Stimulated activated effector memory CD8-positive, alpha-beta T cell treated with anti-CD3 and anti-CD28 coated beads, Interleukin-12 subunit alpha, Interleukin-12 subunit beta, amount 100 ng/mL, for 72 hours (primary cell): ENCODE results near the gene CALCOCO1.
"Not testable (repeated sequence)": the region's sequence is repeated elsewhere in the genome, so short reads cannot be mapped to it uniquely, and the experiment has no call there.

ENCODE experiments used
- ATAC-seq: fragments of 150-1000 bp; cut with Tn5 transposase; 2 replicates; pipeline ENCODE4 v1.10.0; 2021
- DNase-seq, 2 donors: peaks; one replicate each; pipeline ENCODE4 v3.0.0; 2021 to 2022; ENCODE audit warnings: low spot score in 2 of 2
- H3K27ac Mint-ChIP-seq: one replicate; pipeline ENCODE4 v1.8.0; 2022; ENCODE audit warnings: mild to moderate bottlenecking, mixed read lengths
- H3K36me3 Mint-ChIP-seq: one replicate; pipeline ENCODE4 v1.8.0; 2022; ENCODE audit warnings: mild to moderate bottlenecking, mixed read lengths
- H3K4me1 Mint-ChIP-seq: one replicate; pipeline ENCODE4 v1.8.0; 2022; ENCODE audit warnings: mixed read lengths
- H3K4me3 Mint-ChIP-seq: one replicate; pipeline ENCODE4 v1.8.0; 2022; ENCODE audit warnings: mild to moderate bottlenecking, mixed read lengths
- H3K9me3 Mint-ChIP-seq: one replicate; pipeline ENCODE4 v1.8.0; 2022; ENCODE audit warnings: mixed read lengths

The CALCOCO1 gene, protein sequence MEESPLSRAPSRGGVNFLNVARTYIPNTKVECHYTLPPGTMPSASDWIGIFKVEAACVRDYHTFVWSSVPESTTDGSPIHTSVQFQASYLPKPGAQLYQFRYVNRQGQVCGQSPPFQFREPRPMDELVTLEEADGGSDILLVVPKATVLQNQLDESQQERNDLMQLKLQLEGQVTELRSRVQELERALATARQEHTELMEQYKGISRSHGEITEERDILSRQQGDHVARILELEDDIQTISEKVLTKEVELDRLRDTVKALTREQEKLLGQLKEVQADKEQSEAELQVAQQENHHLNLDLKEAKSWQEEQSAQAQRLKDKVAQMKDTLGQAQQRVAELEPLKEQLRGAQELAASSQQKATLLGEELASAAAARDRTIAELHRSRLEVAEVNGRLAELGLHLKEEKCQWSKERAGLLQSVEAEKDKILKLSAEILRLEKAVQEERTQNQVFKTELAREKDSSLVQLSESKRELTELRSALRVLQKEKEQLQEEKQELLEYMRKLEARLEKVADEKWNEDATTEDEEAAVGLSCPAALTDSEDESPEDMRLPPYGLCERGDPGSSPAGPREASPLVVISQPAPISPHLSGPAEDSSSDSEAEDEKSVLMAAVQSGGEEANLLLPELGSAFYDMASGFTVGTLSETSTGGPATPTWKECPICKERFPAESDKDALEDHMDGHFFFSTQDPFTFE

DNA sequence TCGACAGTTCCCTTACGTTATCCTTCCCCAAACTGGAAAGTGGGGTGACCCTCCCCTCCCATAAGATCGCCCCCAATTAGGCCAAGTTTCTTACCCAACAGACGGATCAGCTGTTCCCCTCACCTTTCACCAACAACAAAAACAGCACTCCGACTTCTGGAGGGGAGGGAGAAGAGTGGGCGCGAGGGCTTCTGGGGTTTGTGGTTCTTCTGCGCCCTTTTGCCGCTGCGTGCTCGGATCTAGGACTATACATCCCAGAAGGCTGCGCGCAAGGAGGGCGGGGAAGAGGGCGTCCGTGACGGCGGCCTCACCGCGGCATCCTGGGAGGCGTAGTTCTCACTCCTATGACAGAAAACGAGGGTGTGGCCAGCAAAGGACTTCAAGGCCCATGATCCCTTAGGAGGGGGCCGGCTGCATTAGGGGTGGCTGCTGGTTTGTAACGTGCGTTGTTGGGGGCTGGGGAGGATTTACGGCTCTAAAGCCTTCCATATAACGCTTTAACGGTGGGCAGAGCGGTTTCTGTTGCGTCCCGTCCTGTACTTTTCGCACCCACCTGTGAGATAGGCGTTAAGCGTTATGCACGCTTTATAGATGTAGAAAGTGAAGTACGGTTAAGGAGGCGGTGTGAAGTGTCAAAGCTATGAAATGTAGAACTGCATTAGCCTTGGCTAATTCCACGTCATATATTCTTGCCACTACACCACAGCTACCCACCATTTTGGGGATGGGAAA lies at the start of gene CALCOCO1:
TSS of gene CALCOCO1 (minus strand) at position 143 of the 732 bp plus-strand sequence. CDS start 2,210 bp downstream, outside the sequence.
- H3K27ac Mint-ChIP-seq, result peak within 1 kb of the TSS; percentile 89
- H3K36me3 Mint-ChIP-seq, result peaks cover 37% of the 10 kb centered on the region
- ATAC-seq (peak; percentile 98), DNase-seq (peak; percentile 84 to 96)
- H3K9me3 Mint-ChIP-seq, result no peaks in the 10 kb centered on the region
- H3K4me1 Mint-ChIP-seq, result peaks cover 37% of the 10 kb centered on the region
- peak within 1 kb of the TSS; percentile 90 for H3K4me3 Mint-ChIP-seq

DNA sequence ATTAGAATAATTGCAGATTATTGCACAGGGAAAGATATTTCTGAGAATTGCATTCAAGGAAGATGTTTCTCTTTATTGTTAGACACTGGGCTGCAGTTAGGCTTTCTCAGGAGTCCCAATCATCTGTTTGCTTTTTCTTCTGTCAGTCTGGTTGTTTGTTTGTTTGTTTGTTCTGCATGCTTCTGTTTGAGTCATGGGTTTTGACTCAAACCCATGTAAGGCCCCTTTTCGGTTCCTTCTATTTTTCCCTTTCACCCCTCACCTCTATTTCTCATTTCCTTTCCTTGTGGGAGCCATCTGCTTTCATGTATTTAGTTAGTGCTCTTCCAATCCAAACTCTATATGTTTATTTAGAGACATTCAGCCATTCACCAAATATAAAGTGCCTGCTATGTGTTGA lies 49.6 kb upstream of the CALCOCO1 start:
- Mint-ChIP-seq H3K4me1 (no peaks in the 10 kb centered on the region), H3K27ac (no peak overlapping the region), H3K9me3 (no peaks in the 10 kb centered on the region), H3K36me3 (no peaks in the 10 kb centered on the region), H3K4me3 (no peak overlapping the region)
- DNase-seq (no peak), ATAC-seq (no peak)

DNA sequence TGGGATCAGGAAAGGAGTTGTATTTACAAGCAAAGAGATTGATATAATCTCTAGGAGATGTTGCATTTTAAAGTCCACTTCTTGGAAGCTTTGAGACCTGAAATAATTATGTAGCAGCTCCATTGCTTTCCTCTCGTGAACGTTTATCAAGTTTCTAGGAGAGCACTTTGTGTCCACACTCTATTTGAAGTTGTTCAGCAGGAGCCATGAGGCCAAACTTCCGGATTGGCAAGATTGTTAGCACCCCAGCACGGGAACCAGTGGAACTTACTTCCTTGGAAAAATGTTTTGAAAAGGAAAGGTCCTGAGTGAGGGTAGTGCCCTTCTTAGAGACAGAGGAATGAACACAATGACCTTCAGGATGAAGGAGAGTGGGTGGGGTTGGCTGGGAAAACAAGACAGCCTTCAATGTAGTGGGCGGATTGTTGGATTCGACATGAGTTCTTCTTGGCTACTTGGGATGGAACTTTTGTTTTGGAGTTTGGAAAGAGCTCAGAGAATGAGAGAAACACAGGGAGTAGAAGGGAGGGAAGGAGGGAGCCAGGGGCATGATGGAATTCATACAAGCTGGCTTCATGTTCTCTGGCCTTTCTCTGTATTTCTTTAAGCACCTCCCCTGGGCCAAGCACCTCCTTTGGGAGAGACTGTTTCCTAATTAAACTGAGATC lies 48.4 kb upstream of the CALCOCO1 start:
- no peaks in the 10 kb centered on the region for H3K36me3 Mint-ChIP-seq
- H3K4me1 Mint-ChIP-seq, result no peaks in the 10 kb centered on the region
- no peaks in the 10 kb centered on the region for H3K9me3 Mint-ChIP-seq
- ATAC-seq (no peak), DNase-seq (no peak)
- H3K27ac Mint-ChIP-seq, result no peak overlapping the region
- no peak overlapping the region for H3K4me3 Mint-ChIP-seq

DNA sequence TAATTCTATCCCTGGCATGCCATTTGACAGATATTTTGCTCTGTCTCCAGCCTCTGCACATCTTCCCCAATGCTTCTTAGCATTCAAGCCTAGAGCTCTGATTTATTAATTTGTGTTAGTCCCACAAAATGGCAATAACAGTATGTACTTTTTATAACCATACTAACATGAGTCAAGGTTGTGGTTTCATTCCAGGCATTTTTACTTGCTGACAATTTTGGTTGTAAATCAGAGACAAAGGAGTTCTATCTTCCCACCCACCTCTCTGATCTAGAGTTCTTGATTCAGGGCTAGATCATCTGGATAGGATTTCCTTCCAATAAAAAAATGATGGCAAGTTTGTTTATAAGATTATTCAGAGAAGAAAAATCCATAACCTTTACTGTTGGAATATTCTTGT lies 43.0 kb upstream of the CALCOCO1 start:
- DNase-seq, result no peak
- ATAC-seq, result no peak
- Mint-ChIP-seq H3K4me1 (no peaks in the 10 kb centered on the region), H3K4me3 (no peak overlapping the region), H3K9me3 (no peaks in the 10 kb centered on the region), H3K36me3 (no peaks in the 10 kb centered on the region), H3K27ac (no peak overlapping the region)

DNA sequence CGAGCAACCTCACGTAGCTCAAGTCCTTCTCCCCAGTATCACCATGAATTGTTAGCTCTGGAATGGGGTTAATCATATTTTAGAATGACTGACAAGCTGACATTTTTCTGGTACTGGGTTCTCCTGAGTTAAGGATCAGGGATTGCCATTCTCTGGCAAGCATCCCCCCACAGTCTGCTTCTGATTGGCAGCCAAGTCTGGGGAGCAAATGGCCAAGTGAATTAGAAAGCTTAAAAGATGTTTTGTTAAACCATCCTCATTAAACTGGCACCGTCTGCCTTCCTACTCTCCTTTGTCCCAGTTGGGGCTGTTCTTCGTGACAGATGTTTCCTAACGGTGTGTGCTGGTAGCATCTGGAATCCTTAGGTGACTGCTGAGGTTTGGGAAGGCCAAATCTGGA lies 41.7 kb upstream of the CALCOCO1 start:
- no peak overlapping the region for H3K27ac Mint-ChIP-seq
- H3K36me3 Mint-ChIP-seq, result no peaks in the 10 kb centered on the region
- H3K4me3 Mint-ChIP-seq, result no peak overlapping the region
- no peaks in the 10 kb centered on the region for H3K4me1 Mint-ChIP-seq
- DNase-seq (no peak), ATAC-seq (no peak)
- no peaks in the 10 kb centered on the region for H3K9me3 Mint-ChIP-seq

DNA sequence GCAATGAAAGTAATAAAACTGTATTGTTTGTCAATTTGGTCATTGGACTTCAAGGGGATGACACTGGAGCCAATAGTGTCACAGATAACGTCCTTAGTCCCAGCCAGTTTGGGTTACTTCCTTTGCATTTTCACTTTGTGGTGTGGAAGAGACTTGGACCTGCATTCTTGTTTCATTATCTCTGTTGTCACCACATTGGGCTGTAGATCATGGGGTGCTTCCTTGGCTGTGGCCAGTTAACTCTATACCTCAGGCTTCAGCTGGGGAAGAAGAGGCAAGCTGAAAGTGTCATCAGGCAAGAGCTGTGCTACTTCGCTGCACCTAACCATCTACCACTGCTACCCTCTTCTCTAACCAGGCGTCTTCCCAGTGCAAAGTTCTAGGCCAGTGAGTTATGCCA lies 39.6 kb upstream of the CALCOCO1 start:
- no peak for DNase-seq
- Mint-ChIP-seq H3K4me3 (no peak overlapping the region), H3K36me3 (no peaks in the 10 kb centered on the region), H3K4me1 (no peaks in the 10 kb centered on the region), H3K9me3 (no peaks in the 10 kb centered on the region), H3K27ac (no peak overlapping the region)
- no peak for ATAC-seq

DNA sequence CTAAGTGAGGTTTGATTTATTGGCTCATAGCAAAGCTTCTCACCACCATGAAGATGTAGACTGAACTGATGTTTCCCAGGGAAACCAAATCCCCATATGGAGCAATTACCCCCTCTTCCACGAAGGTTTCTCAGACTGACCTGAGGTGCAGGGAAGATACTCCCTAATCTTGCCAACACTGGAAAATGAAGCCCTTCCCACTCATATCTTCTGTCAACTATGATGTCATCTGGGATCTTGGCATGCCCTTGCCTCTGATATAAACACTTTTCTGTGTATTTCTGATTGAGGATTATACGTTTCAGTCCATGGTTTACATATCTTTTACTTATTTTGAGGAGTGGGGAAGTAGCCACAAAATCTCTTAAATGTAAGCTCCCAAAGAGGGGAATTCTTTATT lies 38.6 kb upstream of the CALCOCO1 start:
- no peak overlapping the region for H3K4me3 Mint-ChIP-seq
- no peaks in the 10 kb centered on the region for H3K36me3 Mint-ChIP-seq
- H3K4me1 Mint-ChIP-seq, result no peaks in the 10 kb centered on the region
- no peaks in the 10 kb centered on the region for H3K9me3 Mint-ChIP-seq
- DNase-seq, result no peak
- H3K27ac Mint-ChIP-seq, result no peak overlapping the region
- ATAC-seq, result no peak

DNA sequence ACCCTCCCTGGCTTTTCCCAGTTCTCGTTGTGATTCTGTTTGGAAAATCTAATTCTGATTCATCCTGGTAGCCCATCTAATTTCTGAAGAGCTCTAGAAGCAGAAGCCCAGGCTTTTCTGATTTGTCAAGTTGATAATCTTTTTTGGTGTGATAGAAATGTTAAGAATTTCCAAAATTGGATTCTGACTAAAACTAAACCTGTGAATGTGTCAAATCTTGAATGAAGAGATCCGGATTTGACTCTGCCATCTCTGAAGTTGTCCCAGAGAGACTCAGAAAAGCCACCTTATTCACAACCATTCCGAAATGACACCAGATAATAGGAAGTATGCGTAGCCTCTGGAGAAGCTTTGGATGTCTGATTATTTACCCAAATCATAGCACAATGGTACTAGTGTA lies 37.4 kb upstream of the CALCOCO1 start:
- H3K4me3 Mint-ChIP-seq, result no peak overlapping the region
- H3K9me3 Mint-ChIP-seq, result no peaks in the 10 kb centered on the region
- no peaks in the 10 kb centered on the region for H3K4me1 Mint-ChIP-seq
- H3K27ac Mint-ChIP-seq, result no peak overlapping the region
- ATAC-seq, result peak; percentile 40
- no peaks in the 10 kb centered on the region for H3K36me3 Mint-ChIP-seq
- no peak for DNase-seq

DNA sequence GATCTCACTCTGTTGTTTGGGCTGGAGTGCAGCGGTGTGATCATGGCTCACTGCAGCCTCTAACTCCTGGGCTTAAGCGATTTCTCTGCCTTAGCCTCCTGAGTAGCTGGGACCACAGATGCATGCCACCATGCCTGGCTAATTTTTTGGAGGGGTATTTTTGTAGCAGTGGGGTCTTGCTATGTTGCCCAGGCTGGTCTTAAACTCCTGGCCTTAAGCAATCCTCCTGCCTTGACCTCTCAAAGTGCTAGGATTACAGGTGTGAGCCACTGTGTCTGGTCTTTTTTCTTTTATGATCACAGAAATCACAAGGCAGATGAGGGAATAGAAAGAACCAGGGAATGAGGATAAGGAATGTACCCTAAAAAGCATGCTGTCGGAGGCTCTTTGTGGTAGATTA lies 35.5 kb upstream of the CALCOCO1 start:
- peaks cover 10% of the 10 kb centered on the region for H3K4me1 Mint-ChIP-seq
- H3K4me3 Mint-ChIP-seq, H3K36me3 Mint-ChIP-seq, H3K9me3 Mint-ChIP-seq, DNase-seq, ATAC-seq, H3K27ac Mint-ChIP-seq: not testable (repeated sequence)

DNA sequence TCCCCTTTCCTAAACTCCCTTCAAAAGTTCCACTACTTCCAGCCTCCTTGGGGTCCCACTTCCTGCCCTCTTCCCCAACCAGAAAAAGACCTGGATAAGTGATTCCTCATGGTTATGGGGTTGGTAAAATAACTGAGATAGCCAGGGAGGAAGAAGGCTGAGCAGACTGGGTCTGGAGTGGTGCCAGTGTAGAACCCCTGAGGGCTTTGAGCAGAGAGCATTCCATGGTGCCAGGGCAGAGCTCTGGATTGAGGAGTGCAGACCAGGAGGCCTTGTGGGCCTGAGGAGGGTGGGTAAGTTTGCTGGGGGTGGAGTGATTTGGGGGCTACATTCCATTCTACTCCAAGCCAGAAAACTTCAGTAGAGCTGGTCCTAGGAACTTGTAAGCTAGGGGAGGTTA lies 34.1 kb upstream of the CALCOCO1 start:
- H3K4me1 Mint-ChIP-seq, result peaks cover 18% of the 10 kb centered on the region
- no peak overlapping the region for H3K27ac Mint-ChIP-seq
- H3K36me3 Mint-ChIP-seq, result no peaks in the 10 kb centered on the region
- no peak overlapping the region for H3K4me3 Mint-ChIP-seq
- no peak for DNase-seq
- ATAC-seq, result no peak
- H3K9me3 Mint-ChIP-seq, result no peaks in the 10 kb centered on the region

DNA sequence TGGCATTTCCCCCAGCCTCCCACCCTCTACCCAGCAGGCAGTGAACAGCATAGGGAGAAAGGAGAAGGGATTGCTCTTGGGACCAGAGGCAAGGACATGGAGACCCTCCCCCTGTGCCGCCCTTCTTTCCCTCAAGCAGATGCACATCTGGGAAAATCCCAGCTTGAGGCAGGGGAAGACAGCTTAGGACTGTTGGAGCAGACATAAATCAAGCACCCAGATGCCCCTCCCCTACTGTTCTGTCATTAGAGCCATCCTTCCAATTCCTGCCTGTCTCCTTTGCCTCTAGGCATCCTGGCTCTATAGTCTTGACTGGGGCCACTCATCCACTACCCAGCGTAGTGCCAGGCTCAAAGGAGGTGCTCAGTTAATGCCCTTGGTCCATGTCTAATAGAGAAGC lies 32.0 kb upstream of the CALCOCO1 start:
- Mint-ChIP-seq H3K27ac (peak overlapping the region; percentile 0), H3K4me1 (peaks cover 28% of the 10 kb centered on the region), H3K36me3 (no peaks in the 10 kb centered on the region), H3K9me3 (no peaks in the 10 kb centered on the region), H3K4me3 (no peak overlapping the region)
- ATAC-seq, result no peak
- no peak for DNase-seq

DNA sequence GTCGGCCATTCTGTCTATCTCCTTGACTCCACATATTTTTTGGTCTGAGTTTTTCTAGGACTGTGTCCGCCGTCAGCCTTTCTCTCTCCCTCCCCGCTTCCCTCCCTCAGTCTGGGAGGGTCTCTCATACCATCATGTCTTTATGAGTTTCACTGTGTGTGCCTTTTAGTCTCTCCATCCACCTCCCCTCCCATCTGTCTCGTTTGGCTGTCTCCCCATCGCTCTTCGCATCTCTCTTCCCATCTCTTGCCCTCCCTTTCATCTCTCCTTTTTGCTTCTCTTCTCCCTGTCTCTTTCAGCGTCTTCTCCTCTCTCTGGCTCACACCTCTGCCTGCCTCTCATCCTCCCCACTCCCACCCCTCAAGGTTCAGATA lies 31.5 kb upstream of the CALCOCO1 start:
- no peaks in the 10 kb centered on the region for H3K9me3 Mint-ChIP-seq
- peaks cover 28% of the 10 kb centered on the region for H3K4me1 Mint-ChIP-seq
- ATAC-seq (no peak), DNase-seq (no peak)
- peak overlapping the region; percentile 62 for H3K27ac Mint-ChIP-seq
- no peaks in the 10 kb centered on the region for H3K36me3 Mint-ChIP-seq
- H3K4me3 Mint-ChIP-seq, result peak overlapping the region; percentile 9

DNA sequence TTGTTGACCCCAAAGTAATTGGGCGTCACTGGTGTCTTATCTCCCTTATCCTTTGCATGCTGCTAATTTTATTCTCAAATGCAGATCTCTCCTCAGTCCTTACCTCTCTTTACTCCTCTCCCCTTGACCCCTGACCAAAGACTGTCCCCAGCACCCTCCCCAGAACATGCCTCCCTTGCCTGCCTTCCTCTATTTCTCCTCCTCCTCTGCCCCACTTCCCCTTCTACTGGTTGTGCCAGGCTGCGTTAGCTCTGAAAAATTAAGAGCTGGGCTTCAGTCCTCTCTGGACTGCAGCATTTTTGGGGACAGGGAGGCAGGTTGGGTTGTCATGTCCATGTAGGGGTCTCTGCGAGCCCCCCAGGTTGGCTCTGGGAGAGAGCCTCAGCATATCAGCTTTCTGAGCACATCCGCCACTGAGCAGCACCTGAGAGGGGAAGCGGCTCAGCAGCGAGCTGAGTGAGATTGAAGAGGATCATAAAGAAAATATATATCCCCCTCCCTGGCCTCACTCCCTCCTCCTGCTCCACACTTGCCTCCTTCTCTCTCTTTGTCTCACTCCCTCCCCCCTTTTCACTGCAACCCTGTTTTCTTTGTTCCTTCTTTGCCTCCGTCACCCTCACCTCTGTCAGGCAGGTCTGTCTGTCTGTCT lies 31.0 kb upstream of the CALCOCO1 start:
- Mint-ChIP-seq H3K4me1 (peaks cover 28% of the 10 kb centered on the region), H3K9me3 (no peaks in the 10 kb centered on the region), H3K4me3 (peak overlapping the region; percentile 9), H3K36me3 (no peaks in the 10 kb centered on the region), H3K27ac (peak overlapping the region; percentile 62)
- DNase-seq, result no peak
- no peak for ATAC-seq

DNA sequence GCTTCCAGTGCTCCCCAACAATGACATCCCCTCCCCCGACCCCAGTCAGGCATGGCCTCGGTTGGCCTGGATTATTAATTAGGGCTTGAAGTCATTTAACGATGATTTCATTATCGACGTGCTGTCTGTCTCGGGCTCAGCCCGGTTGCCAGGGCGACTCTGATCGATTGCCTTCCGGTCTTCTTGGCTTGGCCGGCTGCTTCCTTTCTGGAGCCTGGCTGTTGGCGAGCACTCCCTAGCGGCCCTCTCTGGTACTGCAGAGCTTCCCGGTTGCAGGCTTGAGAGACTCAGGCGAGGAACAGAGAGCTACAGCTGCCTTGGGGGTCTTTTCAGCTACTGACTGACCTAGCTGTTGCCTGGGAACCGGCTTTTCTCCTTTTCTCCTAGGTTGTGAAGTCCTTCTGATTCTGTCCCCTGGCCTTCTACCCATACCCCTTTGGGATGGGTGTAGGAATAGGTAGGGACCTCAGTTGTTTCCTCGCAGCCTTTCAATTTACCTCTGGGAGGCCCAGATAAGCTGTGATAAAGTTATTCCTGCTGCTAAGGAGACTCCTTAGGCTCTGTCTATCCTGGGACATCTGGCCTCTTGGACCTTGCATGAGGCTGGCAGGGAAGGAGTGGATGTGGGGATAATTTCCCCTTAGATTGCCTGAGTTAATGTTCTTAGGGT lies 30.0 kb upstream of the CALCOCO1 start:
- Mint-ChIP-seq H3K27ac (peak overlapping the region; percentile 80), H3K4me1 (peaks cover 28% of the 10 kb centered on the region), H3K9me3 (no peaks in the 10 kb centered on the region), H3K4me3 (peak overlapping the region; percentile 53), H3K36me3 (no peaks in the 10 kb centered on the region)
- DNase-seq, result peak; percentile 90 to 95
- ATAC-seq, result peak; percentile 88
